Muscle of back (tissue), 11 donors: ENCODE measurements around the gene IL17RA. TPM values are rescaled to one million over a fixed set of nuclear protein-coding genes. Genes with fewer than 3 reads are reported as not detected.

Experiments
- DNase-seq, 3 donors: peaks; one replicate each; pipeline versions ENCODE4 v3.0.0 to v3.0.0-alpha.2; 2013
- polyA plus RNA-seq, 10 donors: library from polyadenylated mRNA; unstranded; fragments of 120-200 nt; gene quantifications; one replicate each; pipeline ENCODE4 v1.2.1, GENCODE V29; 2013; ENCODE audit not compliant: insufficient read length in 10 of 10

IL17RA gene
- polyA plus RNA-seq, 10 donors: 3.6 to 7.1 (median 5.2) TPM

- DNase-seq: no peak
These were observed 21.5 kb downstream of the IL17RA start for GRCh38 chr22:17106161-17106784.

DNA sequence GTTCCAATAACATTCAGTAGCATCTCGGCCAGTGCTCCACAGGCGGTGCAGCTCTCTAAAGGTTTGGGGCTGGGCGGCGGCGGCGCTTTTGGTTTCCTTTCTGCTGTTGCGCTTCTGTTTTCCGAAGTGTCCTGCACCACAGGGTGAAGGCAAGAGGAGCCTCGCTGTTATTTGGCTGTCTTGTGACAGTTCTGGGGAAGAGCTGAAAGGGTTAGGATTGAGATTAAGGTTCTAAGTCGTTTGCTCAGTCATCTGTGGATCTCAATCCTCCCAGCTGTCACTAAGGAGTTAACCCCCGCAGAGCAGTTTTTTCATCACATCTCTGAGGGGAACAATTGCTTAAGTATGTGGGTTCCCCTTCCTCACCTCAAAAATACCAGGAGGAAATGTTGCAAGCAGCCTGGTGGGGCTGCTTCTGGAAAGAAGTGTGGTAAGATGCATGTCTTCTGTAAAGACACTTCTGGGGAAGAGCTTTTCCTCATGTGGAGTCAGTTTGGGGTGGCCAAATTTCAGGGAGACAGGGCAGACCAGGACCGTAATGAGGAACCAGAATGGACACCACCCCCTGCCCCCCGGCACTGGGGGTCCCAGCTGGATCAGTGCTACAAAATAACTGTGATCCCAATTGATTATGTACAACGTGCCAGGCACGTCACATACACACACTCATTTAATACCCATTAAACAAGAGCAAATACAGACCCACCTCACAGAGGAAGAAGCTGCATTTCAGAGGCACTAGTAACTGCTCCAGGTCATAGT lies 22.2 kb downstream of the IL17RA start:
- peak in 1 of 3 donors; percentile 32 for DNase-seq

- DNase-seq: no peak
These were observed 22.7 kb downstream of the IL17RA start for GRCh38 chr22:17107547-17107810.

GRCh38 chr22:17108256-17109112 lies 23.7 kb downstream of the IL17RA start:
- DNase-seq: no peak

DNA sequence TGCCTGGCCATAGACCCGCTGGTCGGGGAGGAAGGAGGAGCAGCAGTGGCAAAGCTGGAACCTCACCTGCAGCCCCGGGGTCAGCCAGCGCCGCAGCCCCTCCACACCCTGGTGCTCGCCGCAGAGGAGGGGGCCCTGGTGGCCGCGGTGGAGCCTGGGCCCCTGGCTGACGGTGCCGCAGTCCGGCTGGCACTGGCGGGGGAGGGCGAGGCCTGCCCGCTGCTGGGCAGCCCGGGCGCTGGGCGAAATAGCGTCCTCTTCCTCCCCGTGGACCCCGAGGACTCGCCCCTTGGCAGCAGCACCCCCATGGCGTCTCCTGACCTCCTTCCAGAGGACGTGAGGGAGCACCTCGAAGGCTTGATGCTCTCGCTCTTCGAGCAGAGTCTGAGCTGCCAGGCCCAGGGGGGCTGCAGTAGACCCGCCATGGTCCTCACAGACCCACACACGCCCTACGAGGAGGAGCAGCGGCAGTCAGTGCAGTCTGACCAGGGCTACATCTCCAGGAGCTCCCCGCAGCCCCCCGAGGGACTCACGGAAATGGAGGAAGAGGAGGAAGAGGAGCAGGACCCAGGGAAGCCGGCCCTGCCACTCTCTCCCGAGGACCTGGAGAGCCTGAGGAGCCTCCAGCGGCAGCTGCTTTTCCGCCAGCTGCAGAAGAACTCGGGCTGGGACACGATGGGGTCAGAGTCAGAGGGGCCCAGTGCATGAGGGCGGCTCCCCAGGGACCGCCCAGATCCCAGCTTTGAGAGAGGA lies 24.5 kb downstream of the IL17RA start:
- no peak for DNase-seq

GRCh38 chr22:17109976-17110375 lies 25.2 kb downstream of the IL17RA start:
- no peak for DNase-seq

GRCh38 chr22:17110791-17111550 lies 26.2 kb downstream of the IL17RA start:
- DNase-seq: no peak

GRCh38 chr22:17112491-17113042 lies 27.8 kb downstream of the IL17RA start:
- no peak for DNase-seq

GRCh38 chr22:17113600-17113999 lies 28.8 kb downstream of the IL17RA start:
- no peak for DNase-seq

DNA sequence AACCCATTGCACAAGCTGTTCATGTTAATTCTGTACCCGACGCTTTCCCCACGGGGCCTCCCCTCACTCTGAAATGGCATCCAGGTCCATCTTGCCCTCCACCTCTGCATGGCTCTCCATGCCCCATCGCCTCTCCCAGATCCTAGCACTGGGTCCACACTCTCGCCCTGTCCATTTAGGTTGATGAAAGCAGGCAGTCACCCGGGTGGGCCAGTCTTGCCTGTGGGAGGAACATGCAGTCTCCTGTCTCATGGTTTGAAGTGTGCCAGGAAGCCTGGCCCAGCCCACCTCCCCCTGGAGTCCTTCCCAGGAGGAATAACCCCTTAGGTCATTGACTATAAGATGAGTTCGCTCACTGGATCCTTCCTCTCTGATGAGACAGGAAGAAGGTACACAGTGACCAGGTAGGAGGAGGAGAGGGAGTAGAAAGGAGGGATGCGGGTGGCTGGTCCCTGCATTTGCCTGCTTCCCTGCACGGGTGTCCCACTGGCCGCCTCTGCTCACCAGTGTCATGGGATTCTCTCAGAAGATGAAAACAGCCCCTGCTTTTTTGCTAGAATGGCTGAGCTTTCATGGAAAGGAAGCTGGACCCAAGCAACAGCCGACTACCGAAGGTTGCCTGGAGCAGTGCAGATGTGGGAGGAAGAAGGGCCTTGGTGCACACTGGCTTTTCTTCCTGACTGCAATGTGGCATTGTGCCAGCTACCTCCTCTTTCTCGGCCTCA lies 29.5 kb downstream of the IL17RA start:
- no peak for DNase-seq

DNA sequence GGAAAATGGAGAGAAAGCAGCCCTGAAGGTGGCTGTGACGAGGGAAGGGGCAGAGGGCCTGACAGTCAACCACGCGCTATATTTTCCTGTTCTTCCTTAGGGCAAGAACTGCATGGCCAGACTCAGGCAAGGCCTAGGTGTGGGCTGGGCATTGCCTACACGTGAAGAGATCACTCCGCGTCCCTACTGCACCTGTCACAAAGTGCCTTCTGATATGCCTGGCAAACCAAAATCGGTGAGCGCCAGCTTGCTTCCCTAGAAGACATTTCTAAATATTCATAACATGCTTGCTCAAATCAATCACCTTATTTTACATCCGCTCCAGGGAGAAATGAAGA lies 30.1 kb downstream of the IL17RA start:
- no peak for DNase-seq

DNA sequence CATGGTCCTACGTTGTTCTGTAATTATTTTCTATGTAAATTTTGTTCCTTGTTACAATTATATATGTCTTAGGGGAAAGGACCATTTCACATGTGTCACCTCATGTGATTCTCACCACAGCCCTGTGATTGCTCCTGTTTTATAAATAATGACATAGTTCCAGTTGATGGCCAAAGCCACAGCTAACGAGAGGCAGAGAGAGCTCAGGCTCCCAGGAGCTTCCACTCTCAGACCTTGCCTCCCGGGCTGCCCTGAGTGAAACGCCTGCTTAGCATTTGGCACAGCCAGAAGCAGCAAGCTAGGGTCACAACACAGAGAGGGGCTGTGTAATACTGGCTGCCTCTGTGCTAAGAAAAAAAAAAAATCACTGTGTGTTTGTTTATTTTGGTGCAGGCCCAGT lies 30.4 kb downstream of the IL17RA start:
- no peak for DNase-seq

DNA sequence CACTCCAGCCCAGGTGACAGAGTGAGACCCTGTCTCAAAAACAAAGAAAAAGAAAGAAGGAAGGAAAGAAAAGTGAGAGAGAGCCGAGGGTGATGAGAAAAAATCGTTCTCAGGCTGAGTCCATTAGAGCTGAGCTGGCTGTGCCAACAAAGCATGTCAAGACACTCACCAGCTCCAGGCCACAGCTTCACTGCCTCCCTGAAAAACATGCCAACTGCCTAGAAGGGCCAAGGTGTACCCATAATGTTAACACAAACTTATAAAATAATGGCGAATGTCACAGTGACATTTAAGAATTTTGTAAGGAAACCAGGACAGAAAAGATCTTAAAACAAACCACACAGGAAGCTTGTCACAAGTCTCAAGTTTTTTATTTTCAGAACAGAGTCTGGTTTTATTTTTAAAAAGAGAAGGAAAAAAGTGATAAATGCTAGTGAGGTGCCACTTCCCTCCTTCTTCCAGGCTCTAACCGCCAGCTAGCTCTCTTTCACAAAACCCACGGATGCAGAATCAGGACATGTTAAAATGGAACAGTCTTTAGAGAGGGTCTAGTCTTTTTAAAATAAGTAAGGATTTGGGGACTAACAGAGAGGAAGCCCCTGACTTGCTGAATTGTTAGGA lies 31.3 kb downstream of the IL17RA start:
- no peak for DNase-seq

- DNase-seq: no peak
These were observed 32.0 kb downstream of the IL17RA start for GRCh38 chr22:17116572-17117330.

DNA sequence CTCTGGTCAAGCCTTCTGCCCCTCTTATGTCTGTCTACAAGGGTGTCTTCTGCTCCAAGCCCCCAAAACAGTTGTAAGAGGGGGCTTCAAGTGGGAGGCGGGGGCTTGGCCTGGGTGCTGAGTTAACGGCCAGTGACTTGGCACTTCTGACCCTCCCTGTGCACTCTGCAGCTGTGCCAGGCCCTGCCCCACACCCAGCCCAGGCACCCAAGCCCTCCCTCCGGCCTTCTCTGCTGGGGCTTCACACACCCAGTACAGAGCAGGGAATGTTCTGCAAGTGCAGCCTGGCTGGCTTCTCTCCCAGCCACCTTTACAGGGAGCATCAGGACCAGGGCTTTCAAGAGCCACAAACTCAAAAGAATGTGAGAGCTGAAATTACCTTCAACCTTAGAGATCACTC lies 32.6 kb downstream of the IL17RA start:
- DNase-seq: no peak

GRCh38 chr22:17117890-17118289 lies 33.1 kb downstream of the IL17RA start:
- DNase-seq: no peak

GRCh38 chr22:17118342-17118741 lies 33.5 kb downstream of the IL17RA start:
- DNase-seq: no peak

GRCh38 chr22:17119481-17120202 lies 34.8 kb downstream of the IL17RA start:
- peak in 1 of 3 donors; percentile 43 for DNase-seq
